ENCODE data around the gene TGIF2LY.
"Not testable (repeated sequence)": the region's sequence is repeated elsewhere in the genome, so short reads cannot be mapped to it uniquely, and the experiment has no call there.

Gene TGIF2LY

GRCh38 chrY:3578767-3579166, at the start of gene TGIF2LY:
TSS of gene TGIF2LY (plus strand) at chrY:3579067. CDS start at chrY:3579245, 178 bp downstream.
- not testable (repeated sequence) for H3K4me3 ChIP-seq (ENCODE audit: low read depth, low read length); DNase-seq (ENCODE audit: low read depth)

Data from skeletal muscle cell (primary cell).